Colonic mucosa (tissue), 4 donors: Measurements from ENCODE around the gene PTX4. TPM values are rescaled to one million over a fixed set of nuclear protein-coding genes. Genes with fewer than 3 reads are reported as not detected.

Experiments used
- DNase-seq: peaks from one replicate; pipeline ENCODE4 v3.0.0-alpha.2; 2020
- H3K27ac ChIP-seq: fragments of 200-600 bp; one replicate; pipeline ENCODE4 v1.8.0; 2021
- H3K27me3 ChIP-seq: fragments of 200-600 bp; one replicate; pipeline ENCODE4 v1.8.0; 2021
- H3K36me3 ChIP-seq: fragments of 200-600 bp; one replicate; pipeline ENCODE4 v1.8.0; 2021
- H3K4me1 ChIP-seq: fragments of 200-600 bp; one replicate; pipeline ENCODE4 v1.8.0; 2021; ENCODE audit warnings: mild to moderate bottlenecking
- H3K4me3 ChIP-seq: fragments of 200-600 bp; one replicate; pipeline ENCODE4 v1.8.0; 2021
- H3K9ac ChIP-seq, 2 donors: one replicate each; pipeline ENCODE4 v1.7.0; 2013; ENCODE audit warnings: control low read depth in 2 of 2, low read depth in 2 of 2, low read length in 2 of 2
- H3K9me3 ChIP-seq: fragments of 200-600 bp; one replicate; pipeline ENCODE4 v1.8.0; 2021
- intact Hi-C: fragments of 100-400 bp; cut with DNase I; formaldehyde crosslinking; loops from one replicate; pipeline ENCODE4 v1.14.1; 2022
- total RNA-seq, 2 donors: library from RNA; stranded (reverse); fragmentation: NEBNext Ultra II Directional in 1 of 2; extraction: Animal tissue kit (Norgen Biotek cat#: 25700) in 1 of 2; gene quantifications; one replicate each; pipeline ENCODE4 v1.2.1, GENCODE V29; 2021
- TF ChIP-seq, protein P1 (sequence below): fragments of 200-600 bp; IDR thresholded peaks from one replicate; pipeline ENCODE4 v1.8.0; 2022; ENCODE audit warnings: antibody characterized with exemption, mild to moderate bottlenecking
- donor health status: healthy.
- donor health status: DM: no; HTN: no; CAD: no.
- donor health status: DM: no; HTN: no; CAD: no.

Gene PTX4
- total RNA-seq, 2 donors from 2014 or later: not detected

- TF ChIP-seq, protein P1, sequence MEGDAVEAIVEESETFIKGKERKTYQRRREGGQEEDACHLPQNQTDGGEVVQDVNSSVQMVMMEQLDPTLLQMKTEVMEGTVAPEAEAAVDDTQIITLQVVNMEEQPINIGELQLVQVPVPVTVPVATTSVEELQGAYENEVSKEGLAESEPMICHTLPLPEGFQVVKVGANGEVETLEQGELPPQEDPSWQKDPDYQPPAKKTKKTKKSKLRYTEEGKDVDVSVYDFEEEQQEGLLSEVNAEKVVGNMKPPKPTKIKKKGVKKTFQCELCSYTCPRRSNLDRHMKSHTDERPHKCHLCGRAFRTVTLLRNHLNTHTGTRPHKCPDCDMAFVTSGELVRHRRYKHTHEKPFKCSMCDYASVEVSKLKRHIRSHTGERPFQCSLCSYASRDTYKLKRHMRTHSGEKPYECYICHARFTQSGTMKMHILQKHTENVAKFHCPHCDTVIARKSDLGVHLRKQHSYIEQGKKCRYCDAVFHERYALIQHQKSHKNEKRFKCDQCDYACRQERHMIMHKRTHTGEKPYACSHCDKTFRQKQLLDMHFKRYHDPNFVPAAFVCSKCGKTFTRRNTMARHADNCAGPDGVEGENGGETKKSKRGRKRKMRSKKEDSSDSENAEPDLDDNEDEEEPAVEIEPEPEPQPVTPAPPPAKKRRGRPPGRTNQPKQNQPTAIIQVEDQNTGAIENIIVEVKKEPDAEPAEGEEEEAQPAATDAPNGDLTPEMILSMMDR: no peak
- DNase-seq: no peak
- H3K9me3 ChIP-seq: no peaks in the 10 kb centered on the region
- H3K36me3 ChIP-seq: no peaks in the 10 kb centered on the region
- intact Hi-C loops: no loop called here
- no peak overlapping the region for H3K9ac ChIP-seq
- H3K4me3 ChIP-seq: no peak overlapping the region
- H3K27me3 ChIP-seq: no peaks in the 10 kb centered on the region
- H3K4me1 ChIP-seq: no peaks in the 10 kb centered on the region
- no peak overlapping the region for H3K27ac ChIP-seq
Measured at GRCh38 chr16:1510941-1511351, 22.2 kb upstream of the PTX4 start.

DNA sequence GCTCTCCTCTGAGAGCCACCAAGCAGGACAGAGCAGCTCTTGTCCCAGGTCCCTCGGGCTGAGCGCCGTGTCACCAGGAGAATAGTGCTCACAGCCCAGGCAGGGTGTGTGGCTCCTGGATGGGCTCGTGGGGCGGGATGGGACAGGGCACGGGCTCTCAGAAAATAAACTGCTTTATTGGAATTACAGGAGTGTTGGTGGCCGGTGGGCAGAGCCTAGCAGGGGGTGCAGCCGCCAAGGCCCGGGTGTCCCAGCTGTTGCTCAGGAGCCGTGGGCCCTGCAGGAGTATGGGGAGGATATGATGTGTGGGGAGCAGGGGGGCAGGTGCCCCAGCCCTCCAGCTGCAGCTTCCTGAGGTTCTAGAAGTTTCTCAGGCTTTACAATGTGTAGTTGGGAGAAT is 21.5 kb upstream of the PTX4 start:
- Histone ChIP-seq H3K9me3 (no peaks in the 10 kb centered on the region), H3K4me1 (no peaks in the 10 kb centered on the region), H3K4me3 (no peak overlapping the region), H3K27ac (no peak overlapping the region), H3K36me3 (no peaks in the 10 kb centered on the region), H3K9ac (no peak overlapping the region), H3K27me3 (no peaks in the 10 kb centered on the region)
- TF ChIP-seq, protein P1: no peak
- intact Hi-C loops: no loop called here
- no peak for DNase-seq

DNA sequence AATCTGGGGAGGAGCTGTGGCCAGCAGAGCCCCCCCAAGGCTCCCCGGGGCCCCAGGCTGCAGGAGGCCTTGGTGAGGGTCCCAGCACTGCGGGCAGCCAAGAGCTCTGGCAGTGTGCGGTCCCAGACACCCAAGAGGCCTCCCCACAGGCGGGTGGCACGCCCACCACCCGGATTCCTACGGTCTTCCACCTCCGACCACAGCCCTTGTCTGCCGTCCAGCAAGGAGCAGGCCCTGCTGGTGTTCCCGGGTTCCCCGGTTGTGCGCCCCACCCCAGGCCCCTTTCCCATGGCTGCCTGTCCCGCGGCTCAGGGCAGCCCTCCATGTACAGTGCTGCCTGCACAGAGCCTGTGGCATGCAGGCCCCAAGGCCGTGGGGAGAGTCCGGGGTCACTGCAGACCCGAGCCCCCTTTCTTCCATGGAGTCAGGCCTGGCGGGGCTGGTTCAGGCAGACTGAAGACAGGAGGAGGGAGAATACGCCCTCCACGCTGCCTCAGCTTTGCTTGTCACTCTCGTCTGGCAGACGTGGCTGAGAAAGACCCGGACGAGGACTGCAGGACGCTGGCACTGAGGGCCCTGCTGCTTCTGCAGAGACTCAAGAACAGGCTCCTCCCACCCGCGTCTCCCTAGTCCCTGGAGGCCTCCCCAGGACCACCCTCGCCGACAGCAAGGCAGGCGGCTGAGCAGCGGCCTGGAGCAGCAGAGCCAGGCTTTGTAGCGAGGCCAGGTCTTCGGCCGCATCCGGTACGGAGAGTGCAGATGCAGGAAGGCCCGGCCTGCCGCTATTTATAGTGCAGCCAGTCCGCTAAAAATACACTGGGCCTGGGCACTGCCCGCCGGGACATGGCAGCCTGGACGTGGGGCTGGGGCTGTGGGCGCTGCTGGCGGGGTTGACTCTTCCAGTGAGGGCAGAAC is 20.8 kb upstream of the PTX4 start:
- Histone ChIP-seq H3K9ac (no peak overlapping the region), H3K36me3 (no peaks in the 10 kb centered on the region), H3K27ac (no peak overlapping the region), H3K9me3 (no peaks in the 10 kb centered on the region), H3K4me1 (no peaks in the 10 kb centered on the region), H3K27me3 (no peaks in the 10 kb centered on the region), H3K4me3 (no peak overlapping the region)
- DNase-seq: no peak
- intact Hi-C loops: no loop called here
- TF ChIP-seq, protein P1: no peak

GRCh38 chr16:1508494-1509187 is 19.9 kb upstream of the PTX4 start:
- TF ChIP-seq, protein P1: no peak
- no peak overlapping the region for H3K27ac ChIP-seq
- intact Hi-C loops: no loop called here

DNA sequence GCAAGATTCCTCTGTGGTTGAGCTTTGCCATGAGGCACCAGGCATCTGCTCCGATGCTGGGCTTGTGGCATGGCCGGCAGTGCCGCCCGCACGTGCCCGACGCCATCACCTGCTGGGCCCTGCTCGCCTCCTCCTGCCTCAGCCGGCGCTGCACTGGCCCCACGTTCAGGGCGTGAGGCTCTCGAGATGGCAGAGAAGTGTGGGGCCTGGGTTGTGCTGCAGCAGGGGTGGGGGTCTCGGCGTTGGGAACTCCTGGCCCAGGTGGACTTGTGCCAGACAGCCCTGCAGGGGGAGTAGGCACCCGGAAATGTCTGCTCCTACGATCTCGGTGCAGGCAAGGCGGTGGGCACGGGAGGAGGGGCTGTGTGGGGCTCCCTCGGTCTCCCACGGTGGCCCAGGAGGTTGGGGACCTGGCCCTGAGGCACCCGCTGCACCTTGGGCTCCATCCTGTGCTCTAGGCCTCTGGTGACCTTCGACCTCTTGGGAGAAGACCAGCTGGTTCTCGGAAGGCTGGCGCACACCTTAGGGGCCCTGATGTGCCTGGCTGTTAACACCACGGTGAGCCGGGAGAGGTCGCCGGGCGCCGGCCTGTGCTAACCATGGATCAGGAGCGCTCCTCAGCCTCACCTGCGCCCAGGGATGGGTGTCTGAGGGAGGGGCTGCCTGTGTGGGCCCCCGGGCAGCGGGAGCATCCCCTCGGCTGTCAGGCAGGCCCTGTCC is 17.9 kb upstream of the PTX4 start:
- Histone ChIP-seq H3K9me3 (no peaks in the 10 kb centered on the region), H3K4me1 (no peaks in the 10 kb centered on the region), H3K9ac (no peak overlapping the region), H3K4me3 (no peak overlapping the region), H3K27me3 (no peaks in the 10 kb centered on the region), H3K36me3 (peaks cover 6% of the 10 kb centered on the region), H3K27ac (no peak overlapping the region)
- no peak for DNase-seq
- intact Hi-C loops: no loop called here
- TF ChIP-seq, protein P1: no peak

More at GRCh38 chr16:1508494-1509187, 19.9 kb upstream of the PTX4 start:
- no peak for DNase-seq
- no peaks in the 10 kb centered on the region for H3K36me3 ChIP-seq
- H3K27me3 ChIP-seq: no peaks in the 10 kb centered on the region
- no peaks in the 10 kb centered on the region for H3K9me3 ChIP-seq
- no peak overlapping the region for H3K9ac ChIP-seq
- H3K4me3 ChIP-seq: no peak overlapping the region
- H3K4me1 ChIP-seq: no peaks in the 10 kb centered on the region
